SK-N-MC (cell line): ENCODE results near the gene C1orf105.
A peak's percentile ranks its signal among the peaks of the same experiment; 100 is the strongest.
"Not testable (repeated sequence)": the region's sequence is repeated elsewhere in the genome, so short reads cannot be mapped to it uniquely, and the experiment has no call there.

Experiments used
- DNase-seq: peaks from one replicate; pipeline ENCODE4 v3.0.0-alpha.2; 2011; ENCODE audit warnings: low read depth, low spot score
- H3K27ac ChIP-seq: fragments of 200-600 bp; sonication (generic); 2 replicates; pipeline ENCODE4 v1.5.1; 2016; ENCODE audit warnings: mixed run types
- H3K36me3 ChIP-seq: fragments of 200-600 bp; sonication (generic); 2 replicates; pipeline ENCODE4 v1.6.1; 2017; ENCODE audit warnings: antibody characterized with exemption, low read length, mixed read lengths; ENCODE audit not compliant: insufficient read depth
- H3K4me3 ChIP-seq: fragments of 200-600 bp; sonication (generic); 2 replicates; pipeline ENCODE4 v1.5.1; 2016
- H3K9ac ChIP-seq: fragments of 200-600 bp; sonication (generic); 2 replicates; pipeline ENCODE4 v1.8.0; 2017; ENCODE audit warnings: mixed run types, mixed read lengths; ENCODE audit not compliant: insufficient read length
- H3K9me3 ChIP-seq: fragments of 200-600 bp; sonication (generic); 2 replicates; pipeline ENCODE4 v1.6.1; 2017; ENCODE audit warnings: low read depth, mild to moderate bottlenecking, antibody characterized with exemption, low read length, moderate library complexity, mixed read lengths
- EZH2 ChIP-seq: fragments of 200-600 bp; sonication (generic); IDR thresholded peaks from one replicate; pipeline ENCODE4 v1.6.1; 2017; ENCODE audit warnings: antibody characterized with exemption
- FOXP2 ChIP-seq: optimal IDR thresholded peaks from 2 replicates; pipeline ENCODE3; 2011; ENCODE audit warnings: mild to moderate bottlenecking, moderate library complexity; ENCODE audit not compliant: insufficient read depth; ENCODE audit errors: extremely low read length, control extremely low read depth
- POLR2AphosphoS5 ChIP-seq: IDR thresholded peaks from 2 replicates; pipeline ENCODE4 v1.6.1; 2012; ENCODE audit warnings: mild to moderate bottlenecking, low read depth, low read length, borderline replicate concordance

The C1orf105 gene

GRCh38 chr1:172486805-172487454 lies 66.4 kb downstream of the C1orf105 start:
- TF ChIP-seq FOXP2 (no peak), EZH2 (no peak), POLR2AphosphoS5 (no peak)
- Histone ChIP-seq H3K36me3 (no peaks in the 10 kb centered on the region), H3K27ac (no peak overlapping the region), H3K9me3 (no peaks in the 10 kb centered on the region), H3K4me3 (no peak overlapping the region), H3K9ac (no peak overlapping the region)
- DNase-seq: no peak

GRCh38 chr1:172487550-172487949 lies 67.1 kb downstream of the C1orf105 start:
- Histone ChIP-seq H3K27ac (no peak overlapping the region), H3K36me3 (no peaks in the 10 kb centered on the region), H3K9ac (no peak overlapping the region), H3K9me3 (no peaks in the 10 kb centered on the region), H3K4me3 (no peak overlapping the region)
- TF ChIP-seq POLR2AphosphoS5 (no peak), EZH2 (no peak), FOXP2 (no peak)
- DNase-seq: no peak

GRCh38 chr1:172488393-172488792 lies 67.9 kb downstream of the C1orf105 start:
- TF ChIP-seq POLR2AphosphoS5 (no peak), FOXP2 (no peak), EZH2 (no peak)
- Histone ChIP-seq H3K4me3 (no peak overlapping the region), H3K36me3 (no peaks in the 10 kb centered on the region), H3K9me3 (no peaks in the 10 kb centered on the region), H3K27ac (no peak overlapping the region), H3K9ac (no peak overlapping the region)
- no peak for DNase-seq

GRCh38 chr1:172489847-172490246 lies 69.4 kb downstream of the C1orf105 start:
- TF ChIP-seq EZH2: no peak
- H3K4me3 ChIP-seq: no peak overlapping the region
- H3K36me3 ChIP-seq: no peaks in the 10 kb centered on the region
- H3K27ac ChIP-seq: no peak overlapping the region
- DNase-seq: no peak
- H3K9me3 ChIP-seq: no peaks in the 10 kb centered on the region
- no peak overlapping the region for H3K9ac ChIP-seq

- Histone ChIP-seq H3K36me3 (no peaks in the 10 kb centered on the region), H3K9me3 (no peaks in the 10 kb centered on the region), H3K9ac (no peak overlapping the region), H3K4me3 (no peak overlapping the region), H3K27ac (no peak overlapping the region)
- no peak for DNase-seq
- TF ChIP-seq EZH2 (no peak), POLR2AphosphoS5 (no peak), FOXP2 (no peak)
These were observed 71.9 kb downstream of the C1orf105 start for GRCh38 chr1:172492421-172492820.

GRCh38 chr1:172494166-172494565 lies 73.7 kb downstream of the C1orf105 start:
- Histone ChIP-seq H3K9ac (no peak overlapping the region), H3K4me3 (no peak overlapping the region), H3K27ac (no peak overlapping the region), H3K36me3 (no peaks in the 10 kb centered on the region), H3K9me3 (no peaks in the 10 kb centered on the region)
- DNase-seq: no peak
- TF ChIP-seq POLR2AphosphoS5 (no peak), EZH2 (no peak)

GRCh38 chr1:172496127-172496526 lies 75.6 kb downstream of the C1orf105 start:
- H3K36me3 ChIP-seq, H3K9ac ChIP-seq, DNase-seq, H3K9me3 ChIP-seq, H3K4me3 ChIP-seq: not testable (repeated sequence)
- H3K27ac ChIP-seq: peak overlapping the region; percentile 93

GRCh38 chr1:172496678-172497077 lies 76.2 kb downstream of the C1orf105 start:
- TF ChIP-seq FOXP2 (no peak), EZH2 (no peak), POLR2AphosphoS5 (no peak)
- H3K36me3 ChIP-seq: no peaks in the 10 kb centered on the region
- no peak for DNase-seq
- H3K9me3 ChIP-seq: no peaks in the 10 kb centered on the region
- peak overlapping the region; percentile 93 for H3K27ac ChIP-seq
- H3K9ac ChIP-seq: peak overlapping the region; percentile 34
- peak overlapping the region; percentile 65 for H3K4me3 ChIP-seq

- TF ChIP-seq EZH2 (no peak), POLR2AphosphoS5 (peak; percentile 66), FOXP2 (peak; percentile 65)
- peak; percentile 96 for DNase-seq
- H3K36me3 ChIP-seq: no peaks in the 10 kb centered on the region
- peak overlapping the region; percentile 93 for H3K27ac ChIP-seq
- peak overlapping the region; percentile 34 for H3K9ac ChIP-seq
- peak overlapping the region; percentile 65 for H3K4me3 ChIP-seq
- no peaks in the 10 kb centered on the region for H3K9me3 ChIP-seq
These were observed 76.7 kb downstream of the C1orf105 start for GRCh38 chr1:172497230-172497629.

- Histone ChIP-seq H3K27ac (peak overlapping the region; percentile 93), H3K9ac (no peak overlapping the region), H3K36me3 (no peaks in the 10 kb centered on the region), H3K4me3 (no peak overlapping the region), H3K9me3 (no peaks in the 10 kb centered on the region)
- DNase-seq: no peak
- TF ChIP-seq POLR2AphosphoS5 (no peak), FOXP2 (no peak), EZH2 (no peak)
These were observed 78.4 kb downstream of the C1orf105 start for GRCh38 chr1:172498857-172499256.
